DOHH2 (cell line): ENCODE results near the gene ZNF469.

Experiments
- H3F3A ChIP-seq: fragments of 200-600 bp; sonication (generic), shearing (Covaris generic); 2 replicates; pipeline ENCODE4 v1.6.0; 2016; ENCODE audit warnings: antibody characterized with exemption, mild to moderate bottlenecking; ENCODE audit not compliant: control insufficient read depth, insufficient read depth
- H3K27ac ChIP-seq: fragments of 200-600 bp; sonication (generic); 2 replicates; pipeline ENCODE4 v1.5.1; 2014; ENCODE audit warnings: low read depth, mild to moderate bottlenecking, low read length, moderate library complexity
- H3K27me3 ChIP-seq: fragments of 200-600 bp; sonication (generic); 2 replicates; pipeline ENCODE4 v1.6.1; 2014; ENCODE audit warnings: mild to moderate bottlenecking, low read length, mixed read lengths; ENCODE audit not compliant: control insufficient read depth
- H3K36me3 ChIP-seq: fragments of 200-600 bp; sonication (generic); 2 replicates; pipeline ENCODE4 v1.6.1; 2014; ENCODE audit warnings: mild to moderate bottlenecking, low read length, moderate library complexity, mixed read lengths; ENCODE audit not compliant: control insufficient read depth
- H3K4me1 ChIP-seq: fragments of 200-600 bp; sonication (generic); 2 replicates; pipeline ENCODE4 v1.6.1; 2014; ENCODE audit warnings: mild to moderate bottlenecking, low read length, mixed read lengths; ENCODE audit not compliant: control insufficient read depth
- H3K4me2 ChIP-seq: fragments of 200-600 bp; sonication (generic); 2 replicates; pipeline ENCODE4 v1.6.0; 2014; ENCODE audit warnings: mild to moderate bottlenecking, low read length, moderate library complexity
- H3K4me3 ChIP-seq: fragments of 200-600 bp; sonication (generic); 2 replicates; pipeline ENCODE4 v1.5.1; 2014; ENCODE audit warnings: mild to moderate bottlenecking, low read length, mixed read lengths
- H3K79me2 ChIP-seq: fragments of 200-600 bp; sonication (generic); 2 replicates; pipeline ENCODE4 v1.6.1; 2014; ENCODE audit warnings: mild to moderate bottlenecking, low read length, mixed read lengths; ENCODE audit not compliant: control insufficient read depth
- H3K9me2 ChIP-seq: fragments of 200-600 bp; sonication (generic); replicated peaks from 2 replicates; pipeline ENCODE4 v1.6.1; 2014; ENCODE audit warnings: mild to moderate bottlenecking, low read length, mixed read lengths; ENCODE audit not compliant: control insufficient read depth
- H3K9me3 ChIP-seq: fragments of 200-600 bp; sonication (generic); 2 replicates; pipeline ENCODE4 v1.6.1; 2014; ENCODE audit warnings: antibody characterized with exemption, low read length, mixed read lengths; ENCODE audit not compliant: control insufficient read depth, insufficient read depth
- H4K20me1 ChIP-seq: fragments of 200-600 bp; sonication (generic); 2 replicates; pipeline ENCODE4 v1.6.0; 2014; ENCODE audit warnings: low read depth, mild to moderate bottlenecking, antibody characterized with exemption, low read length, moderate library complexity; ENCODE audit not compliant: control insufficient read depth, insufficient read depth
- EZH2phosphoT487 ChIP-seq: fragments of 200-600 bp; sonication (generic); IDR thresholded peaks from 2 replicates; pipeline ENCODE4 v1.6.1; 2017; ENCODE audit warnings: borderline replicate concordance, mild to moderate bottlenecking, antibody characterized with exemption, low read length, moderate library complexity, mixed read lengths
- TF ChIP-seq, protein P1 (sequence below): fragments of 200-600 bp; sonication (generic); IDR thresholded peaks from one replicate; pipeline ENCODE4 v1.5.1; 2014; ENCODE audit warnings: antibody characterized with exemption, mild to moderate bottlenecking, low read depth, low read length; ENCODE audit not compliant: poor library complexity, severe bottlenecking

Gene ZNF469

DNA sequence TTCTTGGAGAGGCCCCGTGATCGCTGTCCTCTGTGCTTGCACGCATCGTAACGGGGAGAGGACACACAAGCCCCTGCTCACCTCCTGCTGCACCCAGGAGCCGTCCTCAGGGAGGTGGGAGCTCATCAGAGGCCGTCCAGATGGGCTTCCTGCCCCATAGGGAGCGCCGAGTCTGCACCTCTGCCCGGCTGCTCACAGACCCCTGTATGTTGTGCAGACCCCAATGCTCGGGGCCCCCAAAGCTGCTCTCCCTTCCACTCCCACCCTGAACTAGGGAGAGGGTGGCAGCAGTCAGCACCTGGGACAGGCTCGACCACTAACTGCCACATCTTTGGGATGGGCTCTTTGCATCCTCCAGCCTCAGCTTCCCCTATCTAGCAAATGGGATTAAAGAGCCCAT is 4.4 kb upstream of the ZNF469 start:
- Histone ChIP-seq H3K9me2 (no peaks in the 10 kb centered on the region), H3K27ac (no peak overlapping the region), H3K27me3 (no peaks in the 10 kb centered on the region), H3K4me3 (no peak overlapping the region), H3K79me2 (no peaks in the 10 kb centered on the region), H3K9me3 (peaks cover 21% of the 10 kb centered on the region), H3F3A (no peaks in the 10 kb centered on the region), H4K20me1 (no peaks in the 10 kb centered on the region), H3K4me2 (no peak overlapping the region), H3K36me3 (no peaks in the 10 kb centered on the region), H3K4me1 (no peaks in the 10 kb centered on the region)
- no peak for TF ChIP-seq EZH2phosphoT487
- TF ChIP-seq, protein P1, sequence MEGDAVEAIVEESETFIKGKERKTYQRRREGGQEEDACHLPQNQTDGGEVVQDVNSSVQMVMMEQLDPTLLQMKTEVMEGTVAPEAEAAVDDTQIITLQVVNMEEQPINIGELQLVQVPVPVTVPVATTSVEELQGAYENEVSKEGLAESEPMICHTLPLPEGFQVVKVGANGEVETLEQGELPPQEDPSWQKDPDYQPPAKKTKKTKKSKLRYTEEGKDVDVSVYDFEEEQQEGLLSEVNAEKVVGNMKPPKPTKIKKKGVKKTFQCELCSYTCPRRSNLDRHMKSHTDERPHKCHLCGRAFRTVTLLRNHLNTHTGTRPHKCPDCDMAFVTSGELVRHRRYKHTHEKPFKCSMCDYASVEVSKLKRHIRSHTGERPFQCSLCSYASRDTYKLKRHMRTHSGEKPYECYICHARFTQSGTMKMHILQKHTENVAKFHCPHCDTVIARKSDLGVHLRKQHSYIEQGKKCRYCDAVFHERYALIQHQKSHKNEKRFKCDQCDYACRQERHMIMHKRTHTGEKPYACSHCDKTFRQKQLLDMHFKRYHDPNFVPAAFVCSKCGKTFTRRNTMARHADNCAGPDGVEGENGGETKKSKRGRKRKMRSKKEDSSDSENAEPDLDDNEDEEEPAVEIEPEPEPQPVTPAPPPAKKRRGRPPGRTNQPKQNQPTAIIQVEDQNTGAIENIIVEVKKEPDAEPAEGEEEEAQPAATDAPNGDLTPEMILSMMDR: no peak

DNA sequence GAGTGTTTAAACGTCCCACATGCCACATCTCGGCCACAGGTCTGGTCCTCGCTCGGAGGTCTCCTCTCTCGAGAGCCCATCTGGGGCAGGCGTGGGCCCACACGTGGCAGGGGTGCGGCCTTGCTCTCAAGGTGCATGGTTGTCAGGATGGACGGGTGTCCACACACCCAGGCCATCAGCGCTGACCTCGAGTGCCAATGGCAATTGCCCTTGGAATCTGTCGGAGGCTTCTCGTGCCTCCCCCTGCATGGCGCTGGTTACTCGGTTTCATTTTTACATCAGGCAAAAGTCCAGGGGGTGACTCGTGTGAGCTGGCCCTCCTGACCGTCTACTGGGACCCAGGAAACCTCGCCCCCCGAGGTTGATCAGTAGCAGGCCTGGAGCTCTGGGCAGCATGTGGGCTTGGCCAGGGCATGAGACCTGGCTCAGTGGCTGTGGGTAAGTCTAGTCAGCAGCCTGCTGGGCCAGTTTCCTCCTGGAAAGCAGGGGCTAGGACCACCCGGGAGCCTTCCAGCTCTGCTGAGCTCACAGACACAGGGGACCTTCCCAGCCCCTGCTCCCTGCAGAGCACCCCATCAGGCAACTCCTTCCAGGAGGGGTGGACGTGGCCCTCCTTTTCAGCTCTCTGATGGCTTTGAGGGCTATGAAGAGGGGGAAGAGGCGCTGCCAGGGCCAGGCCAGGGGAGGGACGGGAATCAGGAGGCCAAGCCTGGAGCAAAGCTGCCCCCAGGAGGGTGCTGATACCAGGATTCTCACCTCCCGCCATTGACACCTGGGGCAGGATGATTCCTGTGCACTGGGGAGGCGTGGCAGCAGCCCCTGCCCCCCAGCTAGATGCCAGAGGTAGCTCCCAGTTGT is 3.7 kb upstream of the ZNF469 start:
- Histone ChIP-seq H3K27me3 (no peaks in the 10 kb centered on the region), H3K27ac (no peak overlapping the region), H3K36me3 (no peaks in the 10 kb centered on the region), H3F3A (no peaks in the 10 kb centered on the region), H4K20me1 (no peaks in the 10 kb centered on the region), H3K4me3 (no peak overlapping the region), H3K4me2 (no peak overlapping the region), H3K79me2 (no peaks in the 10 kb centered on the region), H3K9me3 (peaks cover 20% of the 10 kb centered on the region), H3K9me2 (no peaks in the 10 kb centered on the region), H3K4me1 (no peaks in the 10 kb centered on the region)
- TF ChIP-seq, protein P1: no peak
- no peak for TF ChIP-seq EZH2phosphoT487

GRCh38 chr16:88379694-88380040 is 3.1 kb upstream of the ZNF469 start:
- H3K27ac ChIP-seq: no peak overlapping the region
- H4K20me1 ChIP-seq: no peaks in the 10 kb centered on the region
- no peaks in the 10 kb centered on the region for H3K79me2 ChIP-seq
- no peaks in the 10 kb centered on the region for H3K36me3 ChIP-seq
- H3K9me2 ChIP-seq: no peaks in the 10 kb centered on the region
- no peak overlapping the region for H3K4me3 ChIP-seq
- no peak for TF ChIP-seq EZH2phosphoT487
- TF ChIP-seq, protein P1: no peak
- H3K9me3 ChIP-seq: peaks cover 20% of the 10 kb centered on the region
- no peaks in the 10 kb centered on the region for H3K27me3 ChIP-seq
- H3K4me1 ChIP-seq: no peaks in the 10 kb centered on the region
- no peak overlapping the region for H3K4me2 ChIP-seq
- H3F3A ChIP-seq: no peaks in the 10 kb centered on the region
